ENCODE data around the gene AMOTL1.
"Not testable (repeated sequence)": the region's sequence is repeated elsewhere in the genome, so short reads cannot be mapped to it uniquely, and the experiment has no call there.

The AMOTL1 gene

DNA sequence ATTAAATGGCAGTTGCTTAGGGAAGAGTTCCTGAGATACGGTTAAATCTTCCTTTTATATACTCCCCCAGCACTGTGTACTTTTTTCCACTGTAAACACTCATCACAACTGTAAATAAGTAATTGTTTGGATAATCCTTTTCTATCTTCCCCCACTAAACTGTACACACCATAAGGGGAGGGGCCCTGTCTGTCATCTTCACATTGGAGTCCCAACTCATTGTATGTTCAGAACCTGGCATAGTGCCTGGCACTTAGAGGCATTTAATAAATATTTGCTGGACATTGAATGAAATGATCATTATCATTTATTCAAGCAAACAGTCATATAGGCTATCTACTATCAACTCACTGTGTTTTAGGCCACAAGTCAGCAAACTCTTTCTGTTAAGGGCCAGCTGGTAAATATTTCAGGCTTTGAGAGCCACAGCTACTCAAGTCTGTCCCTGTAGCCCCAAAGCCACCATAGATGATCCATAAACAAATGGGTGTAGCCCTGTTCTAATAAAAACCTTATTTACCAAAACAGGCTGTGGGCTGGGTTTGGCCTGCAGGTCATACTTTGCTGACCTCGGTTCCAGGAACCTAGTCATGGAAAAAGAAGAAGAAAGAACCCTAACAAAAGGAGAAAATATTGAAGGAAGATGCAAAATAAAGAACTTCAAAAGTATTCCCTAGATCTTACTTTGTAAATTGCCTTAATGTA, 70.0 kb downstream of the AMOTL1 start:
- H3K4me3 ChIP-seq (ENCODE audit: low read depth, low read length): no peak overlapping the region
- no peak for DNase-seq (ENCODE audit: low read depth, low spot score)
- TF ChIP-seq, protein P1, sequence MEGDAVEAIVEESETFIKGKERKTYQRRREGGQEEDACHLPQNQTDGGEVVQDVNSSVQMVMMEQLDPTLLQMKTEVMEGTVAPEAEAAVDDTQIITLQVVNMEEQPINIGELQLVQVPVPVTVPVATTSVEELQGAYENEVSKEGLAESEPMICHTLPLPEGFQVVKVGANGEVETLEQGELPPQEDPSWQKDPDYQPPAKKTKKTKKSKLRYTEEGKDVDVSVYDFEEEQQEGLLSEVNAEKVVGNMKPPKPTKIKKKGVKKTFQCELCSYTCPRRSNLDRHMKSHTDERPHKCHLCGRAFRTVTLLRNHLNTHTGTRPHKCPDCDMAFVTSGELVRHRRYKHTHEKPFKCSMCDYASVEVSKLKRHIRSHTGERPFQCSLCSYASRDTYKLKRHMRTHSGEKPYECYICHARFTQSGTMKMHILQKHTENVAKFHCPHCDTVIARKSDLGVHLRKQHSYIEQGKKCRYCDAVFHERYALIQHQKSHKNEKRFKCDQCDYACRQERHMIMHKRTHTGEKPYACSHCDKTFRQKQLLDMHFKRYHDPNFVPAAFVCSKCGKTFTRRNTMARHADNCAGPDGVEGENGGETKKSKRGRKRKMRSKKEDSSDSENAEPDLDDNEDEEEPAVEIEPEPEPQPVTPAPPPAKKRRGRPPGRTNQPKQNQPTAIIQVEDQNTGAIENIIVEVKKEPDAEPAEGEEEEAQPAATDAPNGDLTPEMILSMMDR (IDR thresholded peaks at IDR 0.05; ENCODE audit: insufficient read depth, low read length, missing control alignments): no peak
- ChIA-PET POLR2A (no interaction called here), CTCF (interaction anchor here (1.0 kb wide), 1 partner anchor 18 kb away, joined by 3 read pairs; no protein-coding TSS in a partner anchor)

DNA sequence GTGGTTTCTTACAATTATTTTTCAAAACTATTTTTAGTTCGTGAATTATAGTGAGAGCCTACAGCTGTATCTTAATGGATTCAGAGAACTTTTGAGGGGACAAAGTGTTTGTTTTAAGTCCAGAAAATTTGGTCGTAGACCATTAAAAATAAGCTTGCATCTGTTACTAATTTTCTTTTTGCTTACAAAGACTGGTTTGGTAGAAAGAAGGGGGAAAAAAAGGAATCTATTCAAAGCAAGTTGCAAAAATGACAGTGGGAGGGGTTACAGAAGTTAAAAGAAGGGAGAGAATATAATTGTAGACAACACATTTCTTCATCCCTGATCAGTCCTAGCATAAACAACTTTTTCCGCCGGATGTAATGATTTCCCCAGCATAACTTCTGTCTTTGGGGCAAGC, 72.1 kb downstream of the AMOTL1 start:
- CTCF ChIA-PET: interaction anchor here (1.0 to 1.2 kb wide), 3 partner anchors 10 to 13 kb away, joined by 3 to 4 read pairs (median 3); no protein-coding TSS in a partner anchor
- DNase-seq (ENCODE audit: low read depth, low spot score): no peak
- no peak overlapping the region for H3K4me3 ChIP-seq (ENCODE audit: low read depth, low read length)
- POLR2A ChIA-PET: no interaction called here
- TF ChIP-seq, protein P1 (IDR thresholded peaks at IDR 0.05; ENCODE audit: insufficient read depth, low read length, missing control alignments): no peak

DNA sequence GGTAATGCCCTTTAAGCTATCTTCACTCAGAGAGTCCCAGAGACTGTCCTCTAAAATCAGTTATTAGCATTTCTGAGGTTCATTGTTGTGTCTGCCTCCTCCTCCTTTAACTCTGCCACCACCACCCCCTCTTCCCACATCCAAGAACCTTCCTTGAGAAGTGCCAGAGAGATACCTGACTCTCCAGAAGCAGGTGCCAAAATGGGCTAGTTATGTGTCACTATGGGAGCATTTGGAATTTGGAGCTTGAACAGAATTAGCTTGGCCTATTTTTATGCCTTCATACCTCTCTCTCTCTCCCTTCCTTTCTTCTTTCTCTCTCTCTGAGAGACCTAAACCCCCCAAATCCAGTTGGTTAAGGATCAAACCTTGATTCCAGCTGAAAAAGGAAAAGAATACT, 75.9 kb downstream of the AMOTL1 start:
- ChIA-PET POLR2A (no interaction called here), CTCF (interaction anchor here (1.5 to 1.6 kb wide), 2 partner anchors 14 to 16 kb away, joined by 3 to 6 read pairs; no protein-coding TSS in a partner anchor)
- TF ChIP-seq, protein P1 (IDR thresholded peaks at IDR 0.05; ENCODE audit: insufficient read depth, low read length, missing control alignments): no peak
- no peak overlapping the region for H3K4me3 ChIP-seq (ENCODE audit: low read depth, low read length)
- no peak for DNase-seq (ENCODE audit: low read depth, low spot score)

DNA sequence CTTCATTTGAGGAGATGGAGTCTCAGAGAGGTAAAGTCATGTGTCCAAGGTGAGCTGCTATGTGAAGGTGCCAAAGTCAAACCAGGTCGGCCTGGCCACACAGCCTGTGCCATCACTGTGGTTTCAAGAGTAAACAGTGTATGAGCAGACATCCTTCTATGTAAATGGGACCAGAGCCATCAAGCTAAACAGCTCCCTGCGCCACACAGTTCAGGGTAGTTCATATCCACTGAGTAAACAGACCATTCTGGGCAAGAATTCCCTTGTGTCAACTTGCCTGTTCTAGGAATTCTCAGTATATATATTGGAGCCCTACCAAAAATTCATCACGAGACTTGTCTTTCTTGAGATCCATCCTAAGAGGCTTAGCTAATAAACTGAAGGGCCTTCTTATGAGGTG, 77.5 kb downstream of the AMOTL1 start:
- TF ChIP-seq, protein P1 (IDR thresholded peaks at IDR 0.05; ENCODE audit: insufficient read depth, low read length, missing control alignments): no peak
- ChIA-PET CTCF (interaction anchor here (0.5 to 2.2 kb wide), 5 partner anchors 11 to 223 kb away, joined by 3 to 7 read pairs (median 5); no protein-coding TSS in a partner anchor), POLR2A (no interaction called here)
- H3K4me3 ChIP-seq (ENCODE audit: low read depth, low read length): no peak overlapping the region
- DNase-seq (ENCODE audit: low read depth, low spot score): peak; percentile 62

DNA sequence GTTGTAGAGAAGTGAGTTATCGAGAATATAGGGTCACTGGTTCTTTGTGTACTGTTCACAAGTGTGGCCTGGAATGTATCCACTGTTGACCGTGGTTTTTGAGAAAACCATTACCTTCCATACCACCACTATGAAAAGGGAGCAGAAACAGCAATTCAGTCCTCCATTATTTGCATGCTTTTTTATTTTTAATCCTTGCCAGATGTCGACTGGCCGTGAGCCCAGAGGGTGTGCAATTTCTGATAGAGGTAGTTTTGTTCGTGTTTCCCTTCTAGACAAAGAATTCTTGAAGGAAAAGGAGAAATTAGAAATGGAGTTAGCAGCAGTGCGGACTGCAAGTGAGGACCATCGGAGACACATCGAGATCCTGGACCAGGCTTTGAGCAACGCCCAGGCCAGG, 81.7 kb downstream of the AMOTL1 start:
- ChIA-PET CTCF (no interaction called here), POLR2A (no interaction called here)
- TF ChIP-seq, protein P1 (IDR thresholded peaks at IDR 0.05; ENCODE audit: insufficient read depth, low read length, missing control alignments): no peak
- no peak for DNase-seq (ENCODE audit: low read depth, low spot score)
- no peak overlapping the region for H3K4me3 ChIP-seq (ENCODE audit: low read depth, low read length)

DNA sequence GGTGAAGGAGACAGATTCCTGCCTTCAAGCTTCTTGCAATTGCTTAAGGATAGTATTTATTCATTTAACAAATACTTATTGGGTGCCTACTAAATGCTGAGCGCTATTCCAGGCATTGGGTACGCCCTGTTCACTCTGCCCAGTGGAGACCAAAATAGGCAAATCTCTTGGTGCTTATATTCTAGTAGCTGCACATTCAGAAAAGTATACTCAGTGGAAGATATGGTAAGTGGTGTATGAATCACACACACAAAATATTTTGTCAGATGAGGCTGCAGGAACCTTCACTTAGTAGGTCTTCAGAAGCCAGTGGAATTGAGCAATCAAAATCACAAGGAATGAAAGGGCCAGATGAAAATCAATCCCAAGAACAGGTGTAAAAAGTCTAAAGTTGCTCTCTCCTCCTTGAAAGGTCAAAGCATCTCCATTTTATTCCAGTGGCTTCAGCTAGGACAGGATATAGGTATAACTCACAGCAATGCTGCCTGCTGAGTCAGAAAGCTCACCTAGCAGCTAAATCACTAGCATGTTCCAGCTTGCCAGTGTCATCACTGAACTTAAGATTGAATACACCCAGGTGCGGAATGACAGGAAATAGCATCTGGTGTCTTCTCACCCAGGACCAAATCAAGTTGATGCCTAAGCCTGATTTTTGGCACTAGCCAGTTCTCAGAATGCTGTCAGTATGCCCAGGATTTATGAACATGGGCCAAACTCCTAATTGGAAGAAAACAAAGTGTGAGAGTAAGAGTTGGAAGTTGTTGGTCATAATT, 83.9 kb downstream of the AMOTL1 start:
- TF ChIP-seq, protein P1 (IDR thresholded peaks at IDR 0.05; ENCODE audit: insufficient read depth, low read length, missing control alignments): no peak
- no peak for DNase-seq (ENCODE audit: low read depth, low spot score)
- ChIA-PET CTCF (interaction anchor here (1.5 kb wide), 1 partner anchor 46 kb away, joined by 4 read pairs; no protein-coding TSS in a partner anchor), POLR2A (no interaction called here)
- no peak overlapping the region for H3K4me3 ChIP-seq (ENCODE audit: low read depth, low read length)

DNA sequence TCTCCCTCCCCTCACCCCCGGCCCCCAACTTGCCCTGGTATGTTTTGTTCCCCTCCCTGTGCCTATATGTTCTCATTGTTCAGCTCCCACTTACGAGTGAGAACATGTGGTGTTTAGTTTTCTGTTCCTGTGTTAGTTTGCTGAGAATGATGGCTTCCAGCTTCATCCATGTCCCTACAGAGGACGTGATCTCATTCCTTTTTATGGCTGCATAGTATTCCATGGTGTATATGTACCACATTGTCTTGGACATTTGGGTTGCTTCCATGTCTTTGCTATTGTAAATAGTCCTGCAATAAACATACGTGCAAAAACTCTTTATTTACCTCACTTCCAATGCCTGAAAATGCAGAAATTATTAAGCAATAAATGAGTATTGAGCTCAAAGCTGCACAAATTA, 85.1 kb downstream of the AMOTL1 start:
- POLR2A ChIA-PET; DNase-seq (ENCODE audit: low read depth, low spot score); H3K4me3 ChIP-seq (ENCODE audit: low read depth, low read length): not testable (repeated sequence)
- CTCF ChIA-PET: interaction anchor here (0.7 kb wide), 2 partner anchors 13 to 146 kb away, joined by 3 read pairs; no protein-coding TSS in a partner anchor

Measured in AG04449 (cell line).